Ascending aorta (tissue), 2 donors: Measurements from ENCODE around the gene CDKN2AIP. TPM values are rescaled to one million over a fixed set of nuclear protein-coding genes. Genes with fewer than 3 reads are reported as not detected.

Source experiments
- DNase-seq, 2 donors: peaks; one replicate each; pipeline ENCODE4 v3.0.0-alpha.2; 2019; ENCODE audit warnings: low spot score in 2 of 2
- H3K27ac ChIP-seq, 2 donors: fragments of 200-600 bp; sonication (generic); one replicate each; pipeline ENCODE4 v1.5.1; 2016 to 2017; ENCODE audit warnings: mild to moderate bottlenecking in 1 of 2
- H3K27me3 ChIP-seq: fragments of 200-600 bp; sonication (generic); one replicate; pipeline ENCODE4 v1.5.1; 2017
- H3K36me3 ChIP-seq, 2 donors: fragments of 200-600 bp; sonication (generic); one replicate each; pipeline ENCODE4 v1.5.1; 2016
- H3K4me1 ChIP-seq, 2 donors: fragments of 200-600 bp; sonication (generic); one replicate each; pipeline ENCODE4 v1.5.1; 2016 to 2017; ENCODE audit warnings: mild to moderate bottlenecking in 1 of 2
- H3K4me3 ChIP-seq, 2 donors: fragments of 200-600 bp; sonication (generic); one replicate each; pipeline ENCODE4 v1.5.1; 2016 to 2017; ENCODE audit warnings: mild to moderate bottlenecking in 1 of 2
- H3K9me3 ChIP-seq, 2 donors: fragments of 200-600 bp; sonication (generic); one replicate each; pipeline ENCODE4 v1.5.1; 2016
- CTCF ChIP-seq, 3 experiments: fragments of 200-600 bp in 2 of 3; fragments of 450-650 bp in 1 of 3; sonication (generic) in 2 of 3; IDR thresholded peaks; one replicate each; pipeline ENCODE4 v1.5.1; 2016 to 2019; ENCODE audit warnings: antibody characterized with exemption in 3 of 3, mild to moderate bottlenecking in 1 of 3, moderate library complexity in 1 of 3
- intact Hi-C: fragments of 100-400 bp; cut with DNase I; formaldehyde crosslinking; loops from one replicate; pipeline ENCODE4 v1.15.1; 2023
- total RNA-seq: library from RNA; depleted of rRNA; stranded (reverse); fragments of >200 nt; gene quantifications from one replicate; pipeline ENCODE4 v1.1.0, GENCODE V29; 2016

CDKN2AIP gene
- 34.5 TPM for total RNA-seq

- Histone ChIP-seq H3K27me3 (no peaks in the 10 kb centered on the region), H3K36me3 (peaks cover 21 to 30% of the 10 kb centered on the region in 2 donors), H3K9me3 (no peaks in the 10 kb centered on the region), H3K4me3 (peak within 1 kb of the TSS; percentile 89 to 96), H3K4me1 (peaks cover 12 to 30% of the 10 kb centered on the region in 2 donors), H3K27ac (peak within 1 kb of the TSS; percentile 95 to 99)
- DNase-seq: peak; percentile 64 to 96
- intact Hi-C loops: loop anchor here (1.0 to 5.0 kb wide), 6 partner anchors 28 to 1208 kb away; partner anchors contain the start of genes DCTD, RWDD4, TRAPPC11 and WWC2
- peak in 1 of 3 experiments; percentile 17 for TF ChIP-seq CTCF (IDR thresholded peaks at IDR 0.05)
Observed at GRCh38 chr4:183444214-183445096, at the start of gene CDKN2AIP. CDKN2AIP (plus strand) TSS chr4:183444636; CDS start chr4:183444798, 162 bp downstream.

- no peak for DNase-seq
- Histone ChIP-seq H3K4me1 (peaks cover 0 to 7% of the 10 kb centered on the region in 2 donors), H3K36me3 (no peaks in the 10 kb centered on the region), H3K4me3 (no peak overlapping the region), H3K27me3 (no peaks in the 10 kb centered on the region), H3K27ac (no peak overlapping the region), H3K9me3 (no peaks in the 10 kb centered on the region)
- intact Hi-C loops: no loop called here
- no peak for TF ChIP-seq CTCF (IDR thresholded peaks at IDR 0.05)
Observed at GRCh38 chr4:183395395-183395794, 49.0 kb upstream of the CDKN2AIP start.

- H3K9me3 ChIP-seq: no peaks in the 10 kb centered on the region
- H3K27me3 ChIP-seq: no peaks in the 10 kb centered on the region
- intact Hi-C loops: no loop called here
- DNase-seq: no peak
- no peak for TF ChIP-seq CTCF (IDR thresholded peaks at IDR 0.05)
- H3K4me1 ChIP-seq: peaks cover 0 to 7% of the 10 kb centered on the region in 2 donors
- no peak overlapping the region for H3K4me3 ChIP-seq
- H3K36me3 ChIP-seq: no peaks in the 10 kb centered on the region
- no peak overlapping the region for H3K27ac ChIP-seq
Observed at GRCh38 chr4:183396227-183396637, 48.2 kb upstream of the CDKN2AIP start.

- H3K27ac ChIP-seq: no peak overlapping the region
Observed at GRCh38 chr4:183397741-183398297, 46.6 kb upstream of the CDKN2AIP start.

More at GRCh38 chr4:183397741-183398297, 46.6 kb upstream of the CDKN2AIP start:
- no peaks in the 10 kb centered on the region for H3K36me3 ChIP-seq
- no peaks in the 10 kb centered on the region for H3K27me3 ChIP-seq
- H3K4me1 ChIP-seq: peaks cover 0 to 7% of the 10 kb centered on the region in 2 donors
- no peak for TF ChIP-seq CTCF (IDR thresholded peaks at IDR 0.05)
- no peaks in the 10 kb centered on the region for H3K9me3 ChIP-seq
- intact Hi-C loops: no loop called here
- H3K4me3 ChIP-seq: peak overlapping the region; percentile 72 to 78
- DNase-seq: no peak
